Activated CD8-positive, alpha-beta T cell treated with anti-CD3 and anti-CD28 coated beads for 36 hours (primary cell): Measurements from ENCODE around the gene C1QTNF8. TPM values are rescaled to one million over a fixed set of nuclear protein-coding genes. Genes with fewer than 3 reads are reported as not detected.

Experiments used
- ATAC-seq: fragments of 200-7000 bp; cut with Tn5 transposase; one replicate; pipeline ENCODE4 v1.10.0; 2021; ENCODE audit warnings: mild to moderate bottlenecking, moderate library complexity
- CTCF ChIA-PET: fragments of 350-600 bp; sonication (Branson Sonifier 250); formaldehyde crosslinking; loops from one replicate; lab custom pipeline; 2021; ENCODE audit warnings: antibody characterized with exemption; lab: Charles Lee
- POLR2A ChIA-PET: fragments of 350-600 bp; sonication (Branson Sonifier 250); formaldehyde crosslinking; loops from one replicate; lab custom pipeline; 2021; ENCODE audit warnings: antibody characterized with exemption; lab: Charles Lee
- DNase-seq: peaks from one replicate; pipeline ENCODE4 v3.0.0-alpha.2; 2020
- H3K27ac Mint-ChIP-seq: one replicate; pipeline ENCODE4 v1.8.0; 2021; ENCODE audit warnings: mild to moderate bottlenecking, mixed read lengths
- H3K27me3 Mint-ChIP-seq: one replicate; pipeline ENCODE4 v1.8.0; 2021; ENCODE audit warnings: mixed read lengths
- H3K36me3 Mint-ChIP-seq: one replicate; pipeline ENCODE4 v1.8.0; 2021; ENCODE audit warnings: low read depth, mixed read lengths
- H3K4me1 Mint-ChIP-seq: one replicate; pipeline ENCODE4 v1.8.0; 2021; ENCODE audit warnings: low read depth, mixed read lengths
- H3K4me3 Mint-ChIP-seq: one replicate; pipeline ENCODE4 v1.8.0; 2021; ENCODE audit warnings: mild to moderate bottlenecking, moderate library complexity, mixed read lengths
- H3K9me3 Mint-ChIP-seq: one replicate; pipeline ENCODE4 v1.8.0; 2021; ENCODE audit warnings: mixed read lengths
- CTCF ChIP-seq: fragments of 200-600 bp; IDR thresholded peaks from one replicate; pipeline ENCODE4 v1.8.0; 2022; ENCODE audit warnings: antibody characterized with exemption, mild to moderate bottlenecking
- intact Hi-C: fragments of 100-400 bp; cut with micrococcal nuclease; formaldehyde crosslinking; loops from one replicate; pipeline ENCODE4 v1.10.0; 2022
- total RNA-seq, 2 experiments: library from RNA; stranded (reverse); gene quantifications; one replicate each; pipeline ENCODE4 v1.2.3, GENCODE V29; 2021

Gene C1QTNF8
- total RNA-seq, 2 experiments from 2014 or later = not detected

GRCh38 chr16:1045310-1045992, 50.6 kb downstream of the C1QTNF8 start:
- intact Hi-C loops = no loop called here
- no peak for ATAC-seq
- no peaks in the 10 kb centered on the region for H3K4me1 Mint-ChIP-seq
- no peaks in the 10 kb centered on the region for H3K36me3 Mint-ChIP-seq
- ChIA-PET POLR2A (no interaction called here), CTCF (interaction anchor here (1.8 kb wide), 1 partner anchor 12 kb away, joined by 6 read pairs; no protein-coding TSS in a partner anchor)
- H3K4me3 Mint-ChIP-seq = no peak overlapping the region
- TF ChIP-seq CTCF = no peak
- H3K27me3 Mint-ChIP-seq = no peaks in the 10 kb centered on the region
- H3K9me3 Mint-ChIP-seq = peaks cover 3% of the 10 kb centered on the region
- H3K27ac Mint-ChIP-seq = no peak overlapping the region
- no peak for DNase-seq

- TF ChIP-seq CTCF = no peak
- intact Hi-C loops = no loop called here
- no peak for ATAC-seq
- no peak overlapping the region for H3K27ac Mint-ChIP-seq
- H3K9me3 Mint-ChIP-seq = peaks cover 3% of the 10 kb centered on the region
- no peak overlapping the region for H3K4me3 Mint-ChIP-seq
- H3K27me3 Mint-ChIP-seq = no peaks in the 10 kb centered on the region
- no peaks in the 10 kb centered on the region for H3K36me3 Mint-ChIP-seq
- ChIA-PET POLR2A (interaction anchor here (0.6 kb wide), 1 partner anchor 662 kb away, joined by 3 read pairs; no protein-coding TSS in a partner anchor), CTCF (interaction anchor here (1.8 kb wide), 1 partner anchor 13 kb away, joined by 6 read pairs; no protein-coding TSS in a partner anchor)
- H3K4me1 Mint-ChIP-seq = no peaks in the 10 kb centered on the region
- DNase-seq = no peak
These were observed 51.4 kb downstream of the C1QTNF8 start for GRCh38 chr16:1044460-1045309.

GRCh38 chr16:1043881-1044451, 52.1 kb downstream of the C1QTNF8 start:
- Mint-ChIP-seq H3K4me3 (no peak overlapping the region), H3K36me3 (no peaks in the 10 kb centered on the region), H3K4me1 (no peaks in the 10 kb centered on the region), H3K27ac (no peak overlapping the region), H3K27me3 (no peaks in the 10 kb centered on the region), H3K9me3 (peaks cover 3% of the 10 kb centered on the region)
- POLR2A ChIA-PET = no interaction called here
- DNase-seq (no peak), ATAC-seq (no peak)
- CTCF ChIA-PET = interaction anchor here (1.8 kb wide), 1 partner anchor 14 kb away, joined by 6 read pairs; no protein-coding TSS in a partner anchor
- TF ChIP-seq CTCF = no peak
- intact Hi-C loops = no loop called here

GRCh38 chr16:1042866-1043265, 53.2 kb downstream of the C1QTNF8 start:
- ChIA-PET POLR2A (no interaction called here), CTCF (interaction anchor here (1.4 kb wide), 1 partner anchor 14 kb away, joined by 3 read pairs; no protein-coding TSS in a partner anchor)
- no peak for TF ChIP-seq CTCF
- Mint-ChIP-seq H3K4me3 (no peak overlapping the region), H3K27ac (no peak overlapping the region), H3K4me1 (no peaks in the 10 kb centered on the region), H3K9me3 (peaks cover 3% of the 10 kb centered on the region), H3K27me3 (no peaks in the 10 kb centered on the region), H3K36me3 (no peaks in the 10 kb centered on the region)
- ATAC-seq (no peak), DNase-seq (no peak)
- intact Hi-C loops = no loop called here
